K562 (cell line): Measurements from ENCODE around the gene SRPX. TPM values are rescaled to one million over a fixed set of nuclear protein-coding genes. Genes with fewer than 3 reads are reported as not detected.

Source experiments
- ARID1B ChIP-seq: fragments of 450-650 bp; IDR thresholded peaks from 2 replicates; pipeline ENCODE4 v1.6.1; 2016; ENCODE audit warnings: antibody characterized with exemption, mild to moderate bottlenecking, inconsistent platforms
- BDP1 ChIP-seq: IDR thresholded peaks from 3 replicates; pipeline ENCODE4 v1.6.1; 2011; ENCODE audit not compliant: insufficient read length, insufficient read depth
- CBFA2T2 ChIP-seq: fragments of 450-650 bp; conservative IDR thresholded peaks from 2 replicates; pipeline ENCODE4 v1.6.1; 2017; ENCODE audit warnings: mild to moderate bottlenecking
- CBFA2T3 ChIP-seq: fragments of 450-650 bp; IDR thresholded peaks from 2 replicates; pipeline ENCODE4 v1.6.1; 2017
- CBX1 ChIP-seq: sonication (generic); IDR thresholded peaks from 2 replicates; pipeline ENCODE4 v1.6.1; 2016; ENCODE audit warnings: antibody characterized with exemption, low read depth, mild to moderate bottlenecking
- CREB3L1 ChIP-seq: fragments of 450-650 bp; IDR thresholded peaks from 2 replicates; pipeline ENCODE4 v1.6.1; 2014; ENCODE audit warnings: low read depth, mild to moderate bottlenecking, moderate library complexity, borderline replicate concordance
- EHMT2 ChIP-seq: fragments of 450-650 bp; IDR thresholded peaks from 2 replicates; pipeline ENCODE4 v1.6.1; 2018; ENCODE audit warnings: antibody characterized with exemption
- HLTF ChIP-seq: fragments of 450-650 bp; IDR thresholded peaks from 2 replicates; pipeline ENCODE4 v1.6.1; 2016
- KDM1A ChIP-seq, 2 experiments: fragments of 450-650 bp; IDR thresholded peaks; 2 replicates each; pipeline ENCODE4 v1.6.1; 2016; ENCODE audit warnings: mild to moderate bottlenecking in 2 of 2
- MYC ChIP-seq, 2 experiments: fragments of 250-450 bp in 1 of 2; sonication (Bioruptor Pico) in 1 of 2; IDR thresholded peaks; 2 replicates each; pipeline versions ENCODE4 v1.5.1 to v1.6.1; 2012 to 2021; ENCODE audit warnings: low read depth in 2 of 2, borderline replicate concordance in 1 of 2, improper control_type of control experiment in 1 of 2, low read length in 1 of 2, mild to moderate bottlenecking in 1 of 2, moderate library complexity in 1 of 2
- PHF21A ChIP-seq: fragments of 450-650 bp; IDR thresholded peaks from 2 replicates; pipeline ENCODE4 v1.6.1; 2017; ENCODE audit warnings: low read depth, borderline replicate concordance
- POLR2H ChIP-seq: IDR thresholded peaks from 2 replicates; pipeline ENCODE4 v1.6.1; 2016; ENCODE audit warnings: missing genetic modification characterization, low read depth, mild to moderate bottlenecking, control low read depth, missing compliant biosample characterization, moderate library complexity
- RBM15 ChIP-seq: fragments of 200-400 bp; formaldehyde crosslinking; IDR thresholded peaks from 2 replicates; pipeline ENCODE4 v1.6.1; 2018; ENCODE audit warnings: mild to moderate bottlenecking, low read length, moderate library complexity; ENCODE audit not compliant: insufficient read depth
- RBM39 ChIP-seq: fragments of 200-400 bp; formaldehyde crosslinking; optimal IDR thresholded peaks from 2 replicates; pipeline ENCODE3; 2018; ENCODE audit warnings: low read depth, low read length
- SRF ChIP-seq, 2 experiments: fragments of 250-450, 450-650 bp in 1 of 2; sonication (Bioruptor Pico) in 1 of 2; sonication (generic) in 1 of 2; formaldehyde crosslinking; IDR thresholded peaks; 2 replicates each; pipeline versions ENCODE4 v1.5.0 to v1.5.1; 2020 to 2022; ENCODE audit warnings: mild to moderate bottlenecking in 1 of 2, missing genetic modification reagents in 1 of 2
- TAL1 ChIP-seq: fragments of 450-650 bp; IDR thresholded peaks from 2 replicates; pipeline ENCODE4 v1.6.1; 2016; ENCODE audit warnings: mild to moderate bottlenecking
- TBP ChIP-seq: optimal IDR thresholded peaks from 2 replicates; pipeline ENCODE3; 2011; ENCODE audit warnings: low read depth, low read length, improper control_type of control experiment
- THRAP3 ChIP-seq: fragments of 450-650 bp; IDR thresholded peaks from 2 replicates; pipeline ENCODE4 v1.6.1; 2016; ENCODE audit warnings: mild to moderate bottlenecking, inconsistent platforms, borderline replicate concordance
- ZKSCAN1 ChIP-seq: fragments of 150-350 bp; IDR thresholded peaks from 2 replicates; pipeline ENCODE4 v1.6.1; 2016; ENCODE audit warnings: low read depth, low read length
- ZKSCAN3 ChIP-seq: fragments of 250-450 bp; sonication (Bioruptor Pico); IDR thresholded peaks from 2 replicates; pipeline ENCODE4 v1.4.0; 2020
- ZNF134 ChIP-seq: fragments of 250-450 bp; sonication (Bioruptor Pico); conservative IDR thresholded peaks from 2 replicates; pipeline ENCODE4 v1.4.0; 2020
- ZNF140 ChIP-seq: fragments of 250-450 bp; sonication (Bioruptor Pico); IDR thresholded peaks from 2 replicates; pipeline ENCODE4 v1.8.0; 2021; ENCODE audit warnings: moderate library complexity, mild to moderate bottlenecking, inconsistent platforms
- ZNF212 ChIP-seq: fragments of 450-650 bp; formaldehyde crosslinking; IDR thresholded peaks from 2 replicates; pipeline ENCODE4 v1.4.0; 2020; ENCODE audit warnings: mild to moderate bottlenecking
- ZNF263 ChIP-seq: sonication (generic); formaldehyde crosslinking; IDR thresholded peaks from 2 replicates; pipeline ENCODE4 v1.8.0; 2022; ENCODE audit warnings: mild to moderate bottlenecking, missing genetic modification reagents, borderline replicate concordance
- ZNF699 ChIP-seq: fragments of 250-450 bp; sonication (Bioruptor Pico); IDR thresholded peaks from 2 replicates; pipeline ENCODE4 v1.8.0; 2021; ENCODE audit warnings: mild to moderate bottlenecking, moderate library complexity; ENCODE audit not compliant: insufficient replicate concordance
- ZNF780A ChIP-seq: fragments of 250-450 bp; sonication (Bioruptor Pico); IDR thresholded peaks from 2 replicates; pipeline ENCODE4 v1.5.0; 2021; ENCODE audit warnings: mild to moderate bottlenecking
- polyA plus RNA-seq, 8 experiments: library from polyadenylated mRNA; depleted of rRNA in 4 of 8; stranded (reverse) in 5 of 8; unstranded in 3 of 8; fragments of >200 nt; fragmentation: Nextera tagmentation in 2 of 8; fragmentation: Illumina TruSeq in 1 of 8; extraction: Ambion mirVana in 2 of 8; extraction: Trizol in 1 of 8; gene quantifications; 2 replicates each; pipeline versions ENCODE4 v1.2.1 to v1.2.3, GENCODE V29; 2011 to 2014; ENCODE audit warnings: inconsistent platforms in 1 of 8, missing spikeins in 1 of 8
- total RNA-seq, 7 experiments: library from RNA; depleted of rRNA in 6 of 7; stranded (reverse); fragments of >200 nt in 6 of 7; fragmentation: Illumina TruSeq in 2 of 7; extraction: Trizol in 2 of 7; gene quantifications; 2 replicates each; pipeline versions ENCODE4 v1.2.1 to v1.2.3, GENCODE V29; 2011 to 2021; ENCODE audit warnings: low replicate concordance in 1 of 7
- TF ChIP-seq, protein P1 (sequence below): sonication (generic); formaldehyde crosslinking; IDR thresholded peaks from 2 replicates; pipeline ENCODE4 v1.8.0; 2022; ENCODE audit warnings: mild to moderate bottlenecking, missing genetic modification reagents, borderline replicate concordance
- TF ChIP-seq, protein P2 (sequence below), 3 experiments: fragments of 200-800 bp in 1 of 3; sonication (Bioruptor generic) in 1 of 3; sonication (generic) in 1 of 3; formaldehyde crosslinking in 1 of 3; IDR thresholded peaks; 2 replicates each; pipeline versions ENCODE4 v1.6.1 to v1.8.0; 2016 to 2022; ENCODE audit warnings: mild to moderate bottlenecking in 2 of 3, missing compliant biosample characterization in 2 of 3, missing genetic modification characterization in 2 of 3, missing genetic modification reagents in 1 of 3

The SRPX gene
- total and polyA plus RNA-seq, 9 of the 15 experiments (the other 6 are each of a cell fraction or from before 2014, with no cell fraction given), result 0.11 to 0.77 (median 0.38) TPM; not detected in 2

GRCh38 chrX:38102240-38102639 is 118.4 kb downstream of the SRPX start (continued):
- TF ChIP-seq, protein P1, sequence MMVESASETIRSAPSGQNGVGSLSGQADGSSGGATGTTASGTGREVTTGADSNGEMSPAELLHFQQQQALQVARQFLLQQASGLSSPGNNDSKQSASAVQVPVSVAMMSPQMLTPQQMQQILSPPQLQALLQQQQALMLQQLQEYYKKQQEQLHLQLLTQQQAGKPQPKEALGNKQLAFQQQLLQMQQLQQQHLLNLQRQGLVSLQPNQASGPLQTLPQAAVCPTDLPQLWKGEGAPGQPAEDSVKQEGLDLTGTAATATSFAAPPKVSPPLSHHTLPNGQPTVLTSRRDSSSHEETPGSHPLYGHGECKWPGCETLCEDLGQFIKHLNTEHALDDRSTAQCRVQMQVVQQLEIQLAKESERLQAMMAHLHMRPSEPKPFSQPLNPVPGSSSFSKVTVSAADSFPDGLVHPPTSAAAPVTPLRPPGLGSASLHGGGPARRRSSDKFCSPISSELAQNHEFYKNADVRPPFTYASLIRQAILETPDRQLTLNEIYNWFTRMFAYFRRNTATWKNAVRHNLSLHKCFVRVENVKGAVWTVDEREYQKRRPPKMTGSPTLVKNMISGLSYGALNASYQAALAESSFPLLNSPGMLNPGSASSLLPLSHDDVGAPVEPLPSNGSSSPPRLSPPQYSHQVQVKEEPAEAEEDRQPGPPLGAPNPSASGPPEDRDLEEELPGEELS (CRISPR knock-in tag), result no peak
- no peak for TF ChIP-seq HLTF
- TF ChIP-seq ZKSCAN3 (CRISPR knock-in tag), result no peak
- TF ChIP-seq TAL1, result peak; percentile 22; the same call in 1 of the 2 replicates
- TF ChIP-seq MYC (IDR thresholded peaks at IDR 0.05; ENCODE audit: low read depth, low read length), result no peak
- TF ChIP-seq MYC (CRISPR knock-in tag; IDR thresholded peaks at IDR 0.05; ENCODE audit: borderline replicate concordance, low read depth), result no peak
- 0 out of 2 replicates have a peak, but pooled peaks have one; percentile 30 for TF ChIP-seq ARID1B
- no peak for TF ChIP-seq TBP
- 0 out of 4 replicates have a peak, but pooled peaks of 1 of the 2 experiments have one; percentile 17 for TF ChIP-seq KDM1A (IDR thresholded peaks at IDR 0.05)
- TF ChIP-seq CBFA2T2, result peak; percentile 44
- no peak for TF ChIP-seq ZNF134 (CRISPR knock-in tag)
- TF ChIP-seq PHF21A, result no peak
- no peak for TF ChIP-seq ZKSCAN1
- TF ChIP-seq BDP1, result no peak
- no peak for TF ChIP-seq CBX1
- TF ChIP-seq ZNF212, result no peak
- no peak for TF ChIP-seq ZNF140
- peak; percentile 62 for TF ChIP-seq CBFA2T3
- TF ChIP-seq, protein P2, sequence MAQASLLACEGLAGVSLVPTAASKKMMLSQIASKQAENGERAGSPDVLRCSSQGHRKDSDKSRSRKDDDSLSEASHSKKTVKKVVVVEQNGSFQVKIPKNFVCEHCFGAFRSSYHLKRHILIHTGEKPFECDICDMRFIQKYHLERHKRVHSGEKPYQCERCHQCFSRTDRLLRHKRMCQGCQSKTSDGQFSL (CRISPR knock-in tag; IDR thresholded peaks at IDR 0.05), result no peak
- TF ChIP-seq, protein P2 (tag; IDR thresholded peaks at IDR 0.05), result no peak
- no peak for TF ChIP-seq SRF (CRISPR knock-in tag; IDR thresholded peaks at IDR 0.05)
- no peak for TF ChIP-seq ZNF263 (CRISPR knock-in tag)
- TF ChIP-seq RBM39, result no peak
- no peak for TF ChIP-seq ZNF780A (CRISPR knock-in tag)
- TF ChIP-seq CREB3L1, result no peak
- no peak for TF ChIP-seq RBM15
- TF ChIP-seq POLR2H (tag), result no peak
- no peak for TF ChIP-seq THRAP3
- no peak for TF ChIP-seq ZNF699 (CRISPR knock-in tag)
- TF ChIP-seq EHMT2, result no peak
